ENCODE results near the gene STRBP.
"Not testable (repeated sequence)": the region's sequence is repeated elsewhere in the genome, so short reads cannot be mapped to it uniquely, and the experiment has no call there.

STRBP gene

DNA sequence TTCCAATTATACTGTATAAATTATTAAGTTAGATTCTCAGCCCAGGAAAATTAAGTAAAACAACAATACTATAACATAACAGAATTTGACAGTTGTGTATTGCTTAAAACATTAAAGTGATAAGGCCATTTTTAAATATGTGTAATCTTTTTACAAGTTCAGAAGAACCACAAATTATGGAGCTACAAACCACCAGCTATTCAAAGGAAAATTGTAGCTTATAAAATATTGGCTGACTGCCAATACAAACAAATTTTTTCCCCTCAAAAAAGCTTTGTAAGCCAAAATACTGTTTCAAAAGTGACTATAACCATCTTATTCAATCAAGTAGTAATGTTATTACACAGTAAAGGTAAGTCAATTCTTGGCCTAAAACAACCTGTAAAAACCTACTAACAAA, 21.9 kb downstream of the STRBP start:
- DNase-seq = no peak

DNA sequence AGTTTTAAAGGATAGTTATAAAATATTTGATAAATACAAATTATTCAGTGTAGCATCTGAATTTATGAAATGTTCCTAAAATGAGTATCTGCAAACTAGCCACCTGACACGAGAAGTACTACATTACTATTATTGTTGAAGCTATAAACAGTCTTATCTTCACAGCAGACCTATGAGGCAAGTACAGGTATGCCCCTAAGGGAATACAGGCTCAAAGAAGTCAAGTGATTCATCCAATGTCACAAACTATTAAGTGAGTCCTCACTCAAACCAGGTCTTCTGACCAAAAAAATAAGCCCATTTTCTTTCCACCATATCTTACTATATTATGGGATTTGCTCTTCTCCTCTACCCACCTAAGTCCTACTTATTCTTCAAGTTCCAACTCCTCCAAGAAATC, 28.7 kb downstream of the STRBP start:
- DNase-seq = no peak

DNA sequence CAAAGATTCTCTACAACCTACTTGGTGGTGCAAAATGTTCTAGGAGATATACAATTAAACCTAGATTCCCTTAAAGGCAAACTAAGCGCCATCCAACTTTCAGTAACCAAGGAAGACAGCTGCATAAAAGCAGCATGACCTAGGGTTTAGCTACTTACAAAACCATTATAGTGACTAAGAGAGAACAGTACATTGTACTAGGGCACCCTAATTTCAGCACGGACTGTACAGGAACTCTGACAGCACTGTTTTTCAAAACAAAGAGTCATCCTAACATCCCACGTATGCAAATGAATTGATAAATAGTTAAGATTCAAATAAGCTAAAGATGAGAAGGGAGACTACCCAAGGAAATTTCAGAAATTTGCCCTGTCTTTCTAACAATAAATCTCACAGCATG, 30.0 kb downstream of the STRBP start:
- DNase-seq = no peak

DNA sequence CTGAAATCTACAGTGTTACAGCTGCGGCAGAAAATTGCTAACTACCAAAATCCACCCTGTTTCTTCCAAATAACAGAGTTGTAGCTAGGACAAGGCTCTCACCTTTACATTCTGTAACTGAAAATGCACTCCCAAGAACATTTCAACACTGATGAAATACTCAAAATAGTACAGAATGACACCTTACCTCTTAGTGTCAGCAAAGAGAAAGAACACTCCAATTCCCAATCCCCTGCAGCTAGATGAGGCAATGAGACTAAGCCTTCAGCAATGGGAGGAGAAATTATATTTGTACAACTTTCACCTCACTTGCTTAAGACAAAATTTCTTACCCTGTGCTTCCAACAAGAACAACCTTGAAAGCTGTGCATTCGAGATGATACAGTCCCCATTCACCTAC, 31.2 kb downstream of the STRBP start:
- no peak for DNase-seq

DNA sequence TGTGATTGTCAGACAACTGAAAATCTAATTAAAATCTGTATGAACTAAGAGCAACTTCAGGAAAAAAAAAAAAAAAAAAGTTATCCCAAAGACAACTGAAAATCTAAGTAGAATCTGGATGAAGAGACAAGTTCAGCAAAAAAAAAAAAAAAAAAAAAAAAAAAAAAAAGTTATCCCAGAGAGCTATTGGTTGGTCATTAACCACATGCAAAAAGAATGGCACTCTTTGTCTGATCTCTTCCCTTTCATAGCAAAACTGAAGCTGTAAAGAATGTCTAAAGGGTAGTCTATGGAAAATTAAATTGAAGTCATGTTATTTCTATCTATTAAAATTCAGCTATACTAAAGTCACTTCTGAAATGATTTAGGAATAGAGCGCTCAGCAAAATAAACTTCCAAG, 32.9 kb downstream of the STRBP start:
- DNase-seq = no peak

DNA sequence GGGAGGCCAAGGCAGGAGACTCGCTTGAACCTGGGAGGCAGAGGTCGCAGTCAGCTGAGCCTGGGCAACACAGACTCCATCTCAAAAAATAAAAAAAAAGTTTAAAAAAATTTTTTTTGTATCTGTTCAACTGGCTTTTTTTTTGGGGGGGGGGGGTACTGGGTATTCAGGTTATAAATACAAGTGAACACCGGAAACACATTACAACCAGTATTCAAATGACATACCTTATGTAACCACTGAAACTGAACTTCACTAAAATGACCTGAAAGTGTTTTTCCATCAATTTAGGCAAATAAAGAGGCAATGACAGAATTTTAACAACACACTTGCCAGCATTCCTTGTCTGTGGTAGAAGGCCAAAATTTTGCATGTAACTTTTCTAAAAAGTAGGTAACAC, 33.5 kb downstream of the STRBP start:
- no peak for DNase-seq

DNA sequence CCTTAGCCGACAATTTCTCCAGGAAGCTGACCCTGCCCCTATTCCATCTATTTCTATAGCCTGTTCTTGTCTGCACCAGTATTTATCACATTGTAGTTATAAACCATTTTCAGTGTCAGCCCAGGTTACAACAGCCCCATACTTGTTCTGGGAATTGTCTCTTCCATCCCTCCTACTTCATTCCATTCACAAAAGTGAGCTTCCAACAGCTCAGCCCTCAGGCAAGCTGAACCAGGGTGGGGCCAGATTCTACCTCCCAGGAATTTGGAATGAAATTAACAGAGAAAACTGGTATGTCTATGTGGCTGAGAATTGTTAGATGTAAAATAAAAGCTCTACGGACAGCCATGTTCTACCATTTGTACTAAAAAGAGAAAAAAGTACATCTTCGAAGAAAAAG, 36.1 kb downstream of the STRBP start:
- no peak for DNase-seq

DNA sequence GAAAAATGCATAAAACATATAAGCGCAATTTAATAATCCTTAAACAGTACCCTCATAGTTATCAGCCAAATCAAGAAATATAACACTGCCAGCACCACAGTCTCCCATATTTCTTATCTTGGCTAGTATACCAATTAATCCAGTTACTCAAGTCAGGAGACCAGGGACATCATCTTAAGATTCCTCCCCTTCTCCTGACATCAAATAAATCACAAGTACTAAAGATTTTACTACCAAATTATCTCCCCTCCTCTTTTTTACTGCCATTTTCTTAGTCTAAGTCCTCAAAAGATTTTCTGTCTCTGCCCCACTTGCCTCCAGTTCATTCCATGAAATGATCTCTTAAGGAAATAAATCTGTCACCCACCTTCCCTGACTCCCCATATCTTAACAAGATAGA, 37.0 kb downstream of the STRBP start:
- DNase-seq = no peak

DNA sequence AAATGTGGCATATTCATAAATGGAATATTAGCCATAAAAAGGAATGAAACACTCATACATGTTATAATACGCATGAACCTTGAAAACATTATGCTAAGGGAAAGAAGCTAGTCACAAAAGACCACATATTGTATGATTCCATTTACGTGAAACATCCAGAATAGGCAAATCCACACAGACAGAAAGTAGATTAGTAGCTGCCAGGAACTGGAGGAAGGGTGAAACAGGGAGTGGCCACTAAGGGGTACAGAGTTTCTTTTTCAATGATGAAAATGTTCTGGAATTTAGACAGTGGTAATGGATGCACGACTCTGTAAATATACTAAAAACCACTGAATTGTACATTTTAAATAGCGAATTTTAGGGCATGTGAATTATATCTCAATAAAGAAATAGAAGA, 39.4 kb downstream of the STRBP start:
- no peak for DNase-seq

DNA sequence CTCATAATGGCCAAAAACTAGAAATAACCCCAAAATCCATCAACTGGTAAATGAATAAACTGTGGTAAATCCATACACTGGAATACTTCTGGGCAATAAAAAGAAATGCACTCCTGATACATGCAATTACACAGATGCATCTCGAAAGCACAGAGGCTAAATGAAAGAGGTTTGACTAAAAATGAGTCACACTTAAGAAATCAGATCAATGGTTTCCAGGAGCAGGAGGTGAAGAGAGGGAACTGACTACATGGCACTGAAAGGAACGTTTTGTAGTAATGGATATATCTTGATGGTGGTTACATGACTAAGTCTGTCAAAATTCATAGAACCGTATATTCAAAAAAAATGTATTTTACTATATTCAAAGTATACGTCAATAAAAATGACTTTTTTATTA, 42.4 kb downstream of the STRBP start:
- DNase-seq = no peak

DNA sequence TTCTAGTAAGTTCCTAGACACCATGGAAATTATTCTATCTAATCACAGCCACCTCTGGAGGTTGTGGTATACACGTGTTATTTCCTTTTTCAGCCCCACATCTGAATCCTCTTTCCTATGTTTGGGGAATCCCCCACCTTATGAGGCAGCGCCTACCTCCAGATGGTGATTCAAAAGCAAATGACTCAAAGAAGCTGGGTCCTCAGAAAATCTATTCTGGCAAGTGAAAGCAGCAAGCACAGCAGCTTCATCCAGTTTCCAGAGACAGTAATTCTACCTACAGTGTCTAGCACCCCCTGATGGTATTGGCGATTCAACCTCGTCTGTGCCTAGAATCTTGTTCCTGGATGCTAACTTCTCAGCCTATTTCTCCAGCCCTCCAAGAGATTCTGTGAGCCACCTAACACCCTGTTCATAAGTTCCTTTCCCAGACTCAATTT, 43.0 kb downstream of the STRBP start:
- peak; percentile 59 for DNase-seq

DNA sequence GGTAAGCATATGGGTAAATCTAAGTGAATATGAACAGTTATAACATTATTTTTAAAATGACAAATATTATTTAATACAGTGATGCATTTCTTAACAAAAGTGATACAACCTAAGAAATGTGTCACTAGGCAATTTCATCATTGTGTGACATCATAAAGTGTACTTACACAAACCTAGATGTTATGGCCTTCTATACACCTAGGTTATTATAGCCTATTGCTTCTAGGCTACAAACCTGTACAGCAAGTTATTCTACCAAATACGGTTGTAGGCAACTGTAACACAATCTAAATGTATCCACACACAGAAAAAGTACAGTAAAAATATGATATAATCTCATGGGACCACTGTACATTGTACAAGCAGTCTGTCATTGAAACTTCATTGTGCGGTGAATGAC, 48.3 kb downstream of the STRBP start:
- no peak for DNase-seq

DNA sequence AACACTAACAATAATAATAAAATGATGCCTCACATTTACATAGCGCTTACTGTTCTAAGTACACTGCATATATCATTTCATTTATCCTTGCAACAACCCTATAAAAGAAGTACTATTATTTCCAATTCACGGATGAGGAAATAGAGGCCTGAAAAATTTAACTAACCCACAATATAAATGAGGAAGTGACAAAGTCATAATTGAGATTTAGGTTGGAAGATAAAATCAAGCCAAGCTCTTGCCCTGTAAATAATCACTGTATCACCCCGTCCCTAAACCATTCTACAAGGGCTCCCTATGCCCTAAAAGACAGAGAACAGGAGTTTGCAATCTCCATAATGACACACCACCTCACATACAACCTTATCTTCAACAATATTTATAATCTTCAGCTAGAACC, 49.6 kb downstream of the STRBP start:
- no peak for DNase-seq

DNA sequence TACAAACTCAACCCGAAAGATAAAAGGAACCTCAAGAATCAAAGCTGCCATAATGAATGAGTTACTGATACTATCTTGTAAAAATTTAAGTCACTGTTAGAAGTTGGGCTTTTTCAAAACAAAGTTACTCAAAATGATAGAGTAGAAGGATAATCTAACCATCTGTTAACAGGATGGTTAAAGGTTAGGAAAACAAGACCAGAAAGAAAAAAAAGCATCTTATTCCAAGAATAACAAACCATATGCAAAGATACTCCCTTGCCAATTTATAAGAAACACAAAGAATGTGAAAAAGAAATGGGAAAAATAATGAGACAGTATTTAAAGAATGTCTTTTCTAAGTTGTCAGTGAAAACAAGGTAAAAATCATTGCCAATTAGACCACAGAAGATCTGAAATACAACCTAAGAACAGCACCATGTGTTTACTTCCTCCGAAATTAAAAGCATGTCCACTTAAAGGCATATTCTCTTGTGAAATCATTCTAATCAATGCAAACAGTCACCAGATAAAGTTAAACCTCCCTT, 51.2 kb downstream of the STRBP start:
- DNase-seq = no peak

DNA sequence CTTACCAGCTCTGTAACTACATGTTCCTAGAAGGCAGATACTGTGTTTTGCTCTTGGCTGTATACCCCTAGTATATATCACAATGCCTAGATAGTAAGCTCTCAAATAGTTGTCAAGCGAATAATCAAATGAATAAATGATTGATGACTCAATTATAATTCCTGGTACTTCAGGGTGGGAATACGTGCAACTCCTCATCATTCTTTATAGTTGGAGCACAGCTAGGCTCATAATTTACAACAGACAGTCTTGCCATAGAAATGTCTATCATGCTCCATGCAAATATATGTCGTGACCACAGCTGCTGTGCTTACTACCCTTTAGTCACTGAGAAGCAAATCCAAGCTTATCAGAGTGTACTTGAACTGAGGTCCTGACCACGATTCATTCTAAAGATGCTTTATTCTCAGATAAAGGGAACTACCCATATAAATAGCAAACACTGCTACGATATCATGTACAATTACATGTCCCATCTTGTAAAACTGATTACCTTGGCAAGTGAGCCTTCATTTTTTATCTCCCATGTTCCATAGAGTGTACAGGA, 52.1 kb downstream of the STRBP start:
- no peak for DNase-seq

DNA sequence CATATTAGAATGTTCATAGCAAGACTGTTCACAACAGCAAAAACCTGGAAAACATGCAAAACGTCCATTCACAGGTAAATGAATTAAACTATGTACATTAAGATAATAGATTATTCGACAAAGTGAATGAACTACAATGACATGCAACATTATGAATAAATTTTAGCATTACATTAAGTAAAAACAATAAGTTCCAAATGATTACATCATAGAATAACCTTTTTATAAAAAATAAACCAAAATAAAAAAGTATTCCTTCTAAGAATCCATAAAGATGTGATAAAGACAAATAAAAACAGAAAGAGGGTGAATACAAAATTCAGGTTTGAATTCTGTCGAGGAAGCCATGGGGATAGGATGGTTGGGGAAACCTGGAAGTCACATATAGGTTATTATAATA, 57.3 kb downstream of the STRBP start:
- DNase-seq = no peak

DNA sequence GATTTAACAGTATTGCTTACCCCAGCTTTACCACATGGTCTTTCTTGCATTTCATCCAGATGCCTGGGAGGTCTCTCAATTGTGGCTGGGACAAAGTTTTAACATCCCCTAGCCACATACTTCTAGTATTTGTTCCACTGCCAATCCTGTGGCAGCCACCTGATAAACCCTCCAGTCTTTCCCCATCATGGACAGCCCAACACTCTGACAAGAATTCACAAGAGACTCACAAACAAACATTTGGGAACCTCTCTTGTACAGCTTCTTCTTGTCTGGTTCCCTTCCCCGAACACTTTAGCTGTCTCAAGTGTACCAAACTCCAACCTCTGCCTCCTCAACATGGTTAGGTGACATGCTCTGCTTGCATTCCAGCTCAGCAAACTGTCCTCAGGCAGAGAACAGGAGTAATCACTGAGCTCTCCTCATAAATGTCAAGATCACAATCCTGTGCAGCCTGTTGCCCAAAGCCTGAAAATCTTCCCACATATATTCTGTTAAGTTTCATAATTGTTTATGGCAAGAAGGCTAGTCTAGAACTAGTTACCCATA, 59.7 kb downstream of the STRBP start:
- DNase-seq = no peak

DNA sequence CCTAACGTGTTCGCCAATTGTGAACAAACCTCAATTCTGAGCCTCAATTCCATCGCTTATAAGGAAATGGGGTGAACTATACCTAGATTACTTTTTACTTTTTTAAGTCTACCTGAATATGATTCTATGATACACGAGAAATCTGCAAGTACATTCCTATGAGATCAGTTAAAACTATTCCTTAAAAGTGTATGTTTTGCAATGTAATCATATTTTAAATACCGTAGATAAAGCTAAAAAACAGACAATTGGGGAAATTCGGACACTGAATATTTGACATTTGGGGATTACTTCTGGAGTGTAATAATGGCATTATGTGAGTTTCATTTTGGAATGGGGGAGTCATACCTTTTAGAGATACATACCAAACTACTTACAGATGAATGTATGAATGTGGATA, 62.3 kb downstream of the STRBP start:
- DNase-seq = no peak

DNA sequence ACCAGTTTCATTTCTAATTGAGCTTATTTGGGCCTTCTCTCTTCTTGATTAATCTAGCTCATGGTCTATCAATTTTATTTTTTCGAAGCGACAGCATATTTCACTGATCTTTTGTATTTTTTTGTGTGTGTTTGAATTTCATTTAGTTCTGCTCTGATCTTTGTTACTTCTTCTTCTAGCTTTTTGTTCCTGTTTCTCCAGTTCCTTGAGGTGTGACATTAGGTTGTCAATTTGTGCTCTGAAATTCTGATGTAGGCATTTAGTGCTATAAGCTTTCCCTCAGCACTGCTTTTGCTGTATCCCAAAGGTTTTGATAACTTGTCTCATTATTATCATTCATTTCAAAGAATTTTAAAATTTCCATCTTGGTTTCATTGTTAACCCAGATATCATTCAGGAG, 67.3 kb downstream of the STRBP start:
- DNase-seq = no peak

DNA sequence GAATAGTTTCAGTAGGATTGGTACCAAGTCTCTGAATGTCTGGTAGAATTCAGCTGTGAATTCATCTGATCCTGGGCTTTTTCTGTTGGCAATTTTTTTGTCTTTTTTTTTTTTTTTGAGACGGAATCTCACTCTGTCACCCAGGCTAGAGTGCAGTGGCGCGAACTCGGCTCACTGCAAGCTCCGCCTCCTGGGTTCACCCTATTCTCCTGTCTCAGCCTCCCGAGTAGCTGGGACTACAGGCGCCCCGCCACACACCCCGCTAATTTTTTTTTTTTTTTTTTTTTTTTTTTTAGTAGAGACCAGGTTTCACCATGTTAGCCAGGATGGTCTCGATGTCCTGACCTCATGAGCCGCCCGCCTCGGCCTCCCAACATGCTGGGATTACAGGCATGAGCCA, 67.9 kb downstream of the STRBP start:
- not testable (repeated sequence) for DNase-seq

DNA sequence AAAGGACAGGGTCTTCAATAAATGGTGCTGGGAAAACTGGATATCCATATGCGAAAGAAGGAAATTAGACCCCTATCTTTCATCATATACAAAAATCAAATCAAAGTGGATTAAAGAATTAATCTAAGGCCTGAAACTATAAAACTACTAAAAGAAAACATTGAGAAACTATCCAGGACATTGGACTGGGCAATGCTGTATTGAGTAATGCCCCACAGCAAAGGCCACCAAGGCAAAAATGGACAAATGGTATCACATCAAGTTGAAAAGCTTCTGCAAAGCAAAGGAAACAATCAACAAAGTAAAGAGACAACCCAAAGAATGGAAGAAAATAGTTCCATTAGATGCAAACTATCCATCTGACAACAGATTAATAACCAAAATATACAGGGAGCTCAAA, 72.3 kb downstream of the STRBP start:
- DNase-seq = no peak

DNA sequence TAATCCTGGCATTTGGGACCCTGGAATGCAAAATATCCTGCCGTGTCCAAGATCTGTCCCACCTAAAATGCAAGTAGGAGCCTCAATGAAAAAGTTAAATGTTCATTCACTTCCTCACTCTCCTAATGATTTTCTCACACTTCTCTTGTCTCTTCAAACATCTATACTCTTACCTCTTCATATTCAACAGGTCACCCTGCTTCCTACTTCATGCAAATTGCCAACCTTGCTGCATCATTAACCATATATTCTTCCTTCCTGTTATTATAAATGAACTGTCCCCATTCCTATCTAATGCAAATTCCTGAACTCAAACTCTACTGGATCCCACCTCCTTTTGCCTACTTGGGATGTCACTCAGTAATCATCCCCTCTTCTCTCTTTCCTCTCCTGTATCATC, 74.4 kb downstream of the STRBP start:
- DNase-seq = no peak

DNA sequence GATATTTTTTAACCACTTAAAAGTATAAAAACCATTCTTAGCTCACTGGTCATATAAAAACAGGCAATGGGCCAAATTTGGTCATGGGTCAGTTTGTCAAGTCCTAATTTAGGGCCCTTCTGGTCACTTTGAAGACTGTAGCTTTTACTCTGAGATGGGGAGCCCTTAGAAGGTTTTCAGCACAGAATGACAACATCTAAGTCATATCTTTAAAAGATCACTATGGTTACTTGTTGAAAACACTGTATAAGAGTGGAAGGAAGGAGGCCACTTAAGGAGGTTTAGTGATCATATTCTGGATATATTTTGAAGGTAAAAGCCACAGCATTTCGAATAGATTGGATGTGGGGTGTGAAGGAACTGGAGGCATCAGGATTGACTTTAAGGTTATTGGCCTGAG, 76.7 kb downstream of the STRBP start:
- DNase-seq = no peak

DNA sequence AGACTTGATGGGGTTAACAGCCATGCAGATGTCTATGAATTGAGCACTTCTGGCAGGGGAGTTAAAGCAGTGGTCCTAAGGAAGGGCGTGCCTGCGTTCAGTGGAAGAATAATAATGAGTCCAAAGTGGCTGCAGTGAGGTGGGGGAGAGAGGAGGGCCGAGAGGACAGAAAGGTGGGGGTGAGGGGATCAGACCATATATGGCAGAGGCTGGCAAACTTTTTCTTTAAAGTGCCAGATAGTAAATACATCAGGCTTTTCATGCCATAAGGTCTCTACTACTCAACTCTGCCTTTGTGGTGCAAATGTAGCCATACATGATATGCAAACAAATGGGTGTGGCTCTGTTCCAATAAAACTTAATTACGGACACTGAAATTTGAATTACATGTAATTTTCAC, 77.1 kb downstream of the STRBP start:
- DNase-seq = no peak

DNA sequence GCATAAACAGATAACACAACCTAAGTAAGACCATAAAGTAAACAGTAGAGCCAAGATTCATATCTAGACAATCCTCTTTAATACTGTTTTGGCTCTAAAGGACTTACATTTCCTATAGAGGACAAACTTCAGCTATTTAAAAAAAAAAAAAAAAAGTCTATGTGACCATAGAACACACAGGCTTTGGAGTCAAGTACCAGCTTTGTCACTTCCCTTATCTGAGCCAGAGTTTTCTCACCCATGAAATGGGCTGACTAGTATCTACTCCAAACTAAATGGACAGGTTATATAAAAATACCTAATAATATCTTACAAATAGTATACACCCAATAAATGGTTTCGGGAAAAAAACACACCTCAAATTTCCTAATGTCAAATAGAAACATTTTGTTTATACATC, 81.3 kb downstream of the STRBP start:
- no peak for DNase-seq

All from amniotic stem cell (primary cell).